CD4-positive, CD25-positive, alpha-beta regulatory T cell (primary cell): ENCODE results near the gene AMMECR1. TPM values are rescaled to one million over a fixed set of nuclear protein-coding genes. Genes with fewer than 3 reads are reported as not detected.

Source experiments
- ATAC-seq, 2 donors: fragments of 150-1000 bp; cut with Tn5 transposase; one replicate each; pipeline ENCODE4 v1.10.0; 2021; ENCODE audit warnings: low read depth in 2 of 2, moderate number of reproducible peaks in 2 of 2, moderate library complexity in 1 of 2
- DNase-seq, 3 donors: peaks; one replicate each; pipeline versions ENCODE4 v3.0.0 to v3.0.0-alpha.2; 2012 to 2022; ENCODE audit warnings: mixed read lengths in 1 of 3
- H3K27ac ChIP-seq: one replicate; pipeline ENCODE4 v1.7.0; 2013; ENCODE audit warnings: mild to moderate bottlenecking, low read length; ENCODE audit not compliant: insufficient read depth, poor library complexity, severe bottlenecking
- H3K27me3 ChIP-seq: one replicate; pipeline ENCODE4 v1.7.0; 2013; ENCODE audit warnings: low read length; ENCODE audit not compliant: control insufficient read depth, insufficient read depth
- H3K36me3 ChIP-seq: one replicate; pipeline ENCODE4 v1.7.0; 2013; ENCODE audit warnings: mild to moderate bottlenecking, low read length, moderate library complexity; ENCODE audit not compliant: control insufficient read depth, insufficient read depth
- H3K4me1 ChIP-seq: 2 replicates; pipeline ENCODE4 v1.7.0; 2013; ENCODE audit warnings: mild to moderate bottlenecking, low read length; ENCODE audit not compliant: insufficient read depth, control insufficient read depth, poor library complexity, severe bottlenecking
- H3K4me3 ChIP-seq: one replicate; pipeline ENCODE4 v1.7.0; 2013; ENCODE audit warnings: low read depth, mild to moderate bottlenecking, low read length, moderate library complexity
- H3K9me3 ChIP-seq, 2 experiments: 1 replicate in 1 of 2; 2 replicates in 1 of 2; pipeline ENCODE4 v1.7.0; 2013; ENCODE audit warnings: low read length in 2 of 2, mild to moderate bottlenecking in 1 of 2, moderate library complexity in 1 of 2; ENCODE audit not compliant: control insufficient read depth in 2 of 2
- H3K27ac Mint-ChIP-seq, 3 donors: one replicate each; pipeline ENCODE4 v1.8.0; 2020 to 2022; ENCODE audit warnings: mild to moderate bottlenecking in 3 of 3, mixed read lengths in 3 of 3, moderate library complexity in 2 of 3
- H3K27me3 Mint-ChIP-seq: one replicate; pipeline ENCODE4 v1.8.0; 2022; ENCODE audit warnings: mild to moderate bottlenecking, mixed read lengths
- H3K36me3 Mint-ChIP-seq: one replicate; pipeline ENCODE4 v1.8.0; 2020; ENCODE audit warnings: mixed read lengths
- H3K4me1 Mint-ChIP-seq, 4 donors: one replicate each; pipeline ENCODE4 v1.8.0; 2020 to 2022; ENCODE audit warnings: mixed read lengths in 4 of 4, mild to moderate bottlenecking in 1 of 4
- H3K4me3 Mint-ChIP-seq, 4 donors: one replicate each; pipeline ENCODE4 v1.8.0; 2020 to 2022; ENCODE audit warnings: mild to moderate bottlenecking in 4 of 4, mixed read lengths in 4 of 4, moderate library complexity in 3 of 4
- H3K9me3 Mint-ChIP-seq, 7 donors: one replicate each; pipeline ENCODE4 v1.8.0; 2020 to 2022; ENCODE audit warnings: mixed read lengths in 7 of 7, mild to moderate bottlenecking in 3 of 7, moderate library complexity in 2 of 7
- polyA plus RNA-seq, 4 donors: library from polyadenylated mRNA; unstranded; fragments of 300-500 nt; fragmentation: Illumina TruSeq; gene quantifications; one replicate each; pipeline ENCODE4 v1.2.3, GENCODE V29; 2021
- total RNA-seq: library from RNA; stranded (reverse); gene quantifications from one replicate; pipeline ENCODE4 v1.2.3, GENCODE V29; 2022

Gene AMMECR1
- total and polyA plus RNA-seq, 5 donors from 2014 or later: 11.0 to 23.1 (median 15.8) TPM

DNA sequence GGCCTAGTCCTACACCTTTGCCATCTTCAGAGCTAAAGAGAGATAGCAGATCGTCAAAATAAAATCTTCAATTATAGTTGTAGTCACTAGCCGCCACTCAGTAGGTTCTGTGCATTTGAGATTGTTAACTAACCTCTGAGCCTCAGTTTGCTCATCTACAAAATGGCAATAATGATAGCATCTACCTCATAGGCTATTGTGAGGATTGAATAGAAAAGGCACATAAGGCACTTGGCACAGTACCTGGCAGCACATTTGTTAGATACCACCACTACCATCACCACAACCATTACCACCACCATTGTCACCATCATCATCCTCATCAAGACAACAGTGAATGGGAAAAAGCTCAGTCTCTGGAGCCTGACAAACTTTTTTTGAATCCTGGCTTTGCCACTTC is 134.6 kb downstream of the AMMECR1 start:
- no peak overlapping the region for H3K27ac ChIP-seq
- H3K4me3 Mint-ChIP-seq: peak overlapping the region in 1 of 4 donors; percentile 44
- ATAC-seq (no peak), DNase-seq (no peak)
- peaks cover 8 to 40% (median 19%) of the 10 kb centered on the region in 4 donors for H3K4me1 Mint-ChIP-seq
- H3K27me3 ChIP-seq: no peaks in the 10 kb centered on the region
- H3K9me3 ChIP-seq: no peaks in the 10 kb centered on the region
- H3K4me3 ChIP-seq: no peak overlapping the region
- no peaks in the 10 kb centered on the region for H3K36me3 ChIP-seq
- no peaks in the 10 kb centered on the region for H3K27me3 Mint-ChIP-seq
- no peaks in the 10 kb centered on the region for H3K4me1 ChIP-seq
- H3K9me3 Mint-ChIP-seq: peaks cover 0 to 6% (median 0%) of the 10 kb centered on the region in 7 donors
- no peak overlapping the region for H3K27ac Mint-ChIP-seq
- peaks cover 7% of the 10 kb centered on the region for H3K36me3 Mint-ChIP-seq

GRCh38 chrX:110182865-110183264 is 135.0 kb downstream of the AMMECR1 start:
- Mint-ChIP-seq H3K27ac (no peak overlapping the region), H3K9me3 (peaks cover 0 to 6% (median 0%) of the 10 kb centered on the region in 7 donors), H3K27me3 (no peaks in the 10 kb centered on the region), H3K4me1 (peaks cover 8 to 36% (median 15%) of the 10 kb centered on the region in 4 donors), H3K36me3 (peaks cover 7% of the 10 kb centered on the region), H3K4me3 (no peak overlapping the region)
- Histone ChIP-seq H3K36me3 (no peaks in the 10 kb centered on the region), H3K4me3 (no peak overlapping the region), H3K27ac (no peak overlapping the region), H3K9me3 (no peaks in the 10 kb centered on the region), H3K27me3 (no peaks in the 10 kb centered on the region), H3K4me1 (no peaks in the 10 kb centered on the region)
- ATAC-seq (no peak), DNase-seq (no peak)

GRCh38 chrX:110182362-110182761 is 135.5 kb downstream of the AMMECR1 start:
- Mint-ChIP-seq H3K4me3 (no peak overlapping the region), H3K4me1 (peaks cover 8 to 36% (median 15%) of the 10 kb centered on the region in 4 donors), H3K9me3 (peaks cover 0 to 6% (median 0%) of the 10 kb centered on the region in 7 donors), H3K36me3 (peaks cover 7% of the 10 kb centered on the region), H3K27me3 (no peaks in the 10 kb centered on the region), H3K27ac (peak overlapping the region in 1 of 3 donors; percentile 84)
- Histone ChIP-seq H3K27me3 (no peaks in the 10 kb centered on the region), H3K36me3 (no peaks in the 10 kb centered on the region), H3K9me3 (no peaks in the 10 kb centered on the region), H3K27ac (no peak overlapping the region), H3K4me3 (no peak overlapping the region), H3K4me1 (no peaks in the 10 kb centered on the region)
- ATAC-seq: no peak
- no peak for DNase-seq

GRCh38 chrX:110181459-110182137 is 136.3 kb downstream of the AMMECR1 start:
- H3K27me3 ChIP-seq: no peaks in the 10 kb centered on the region
- Mint-ChIP-seq H3K27ac (peak overlapping the region in 1 of 3 donors; percentile 40), H3K36me3 (peaks cover 7% of the 10 kb centered on the region), H3K27me3 (no peaks in the 10 kb centered on the region), H3K4me1 (peaks cover 8 to 36% (median 15%) of the 10 kb centered on the region in 4 donors), H3K9me3 (peaks cover 0 to 4% (median 0%) of the 10 kb centered on the region in 7 donors), H3K4me3 (no peak overlapping the region)
- no peak overlapping the region for H3K27ac ChIP-seq
- H3K9me3 ChIP-seq: no peaks in the 10 kb centered on the region
- DNase-seq (no peak), ATAC-seq (no peak)
- H3K4me1 ChIP-seq: no peaks in the 10 kb centered on the region
- no peaks in the 10 kb centered on the region for H3K36me3 ChIP-seq
- no peak overlapping the region for H3K4me3 ChIP-seq

GRCh38 chrX:110180928-110181310 is 137.0 kb downstream of the AMMECR1 start:
- Histone ChIP-seq H3K4me3 (no peak overlapping the region), H3K36me3 (no peaks in the 10 kb centered on the region), H3K9me3 (no peaks in the 10 kb centered on the region), H3K4me1 (no peaks in the 10 kb centered on the region), H3K27ac (no peak overlapping the region), H3K27me3 (no peaks in the 10 kb centered on the region)
- Mint-ChIP-seq H3K4me3 (no peak overlapping the region), H3K4me1 (peaks cover 8 to 36% (median 15%) of the 10 kb centered on the region in 4 donors), H3K36me3 (peaks cover 7% of the 10 kb centered on the region), H3K9me3 (peaks cover 0 to 4% (median 0%) of the 10 kb centered on the region in 7 donors), H3K27ac (no peak overlapping the region), H3K27me3 (no peaks in the 10 kb centered on the region)
- ATAC-seq (no peak), DNase-seq (no peak)

GRCh38 chrX:110180176-110180927 is 137.5 kb downstream of the AMMECR1 start:
- no peaks in the 10 kb centered on the region for H3K9me3 ChIP-seq
- H3K4me3 ChIP-seq: no peak overlapping the region
- ATAC-seq (no peak), DNase-seq (no peak)
- no peaks in the 10 kb centered on the region for H3K36me3 ChIP-seq
- Mint-ChIP-seq H3K4me1 (peaks cover 4 to 31% (median 10%) of the 10 kb centered on the region in 4 donors), H3K27me3 (no peaks in the 10 kb centered on the region), H3K4me3 (no peak overlapping the region), H3K9me3 (no peaks in the 10 kb centered on the region), H3K36me3 (peaks cover 10% of the 10 kb centered on the region), H3K27ac (no peak overlapping the region)
- no peaks in the 10 kb centered on the region for H3K4me1 ChIP-seq
- no peak overlapping the region for H3K27ac ChIP-seq
- no peaks in the 10 kb centered on the region for H3K27me3 ChIP-seq

GRCh38 chrX:110178179-110178865 is 139.6 kb downstream of the AMMECR1 start:
- Histone ChIP-seq H3K4me3 (no peak overlapping the region), H3K27ac (no peak overlapping the region), H3K36me3 (no peaks in the 10 kb centered on the region), H3K4me1 (no peaks in the 10 kb centered on the region), H3K27me3 (no peaks in the 10 kb centered on the region), H3K9me3 (no peaks in the 10 kb centered on the region)
- DNase-seq (no peak), ATAC-seq (no peak)
- peaks cover 14% of the 10 kb centered on the region for H3K36me3 Mint-ChIP-seq
- H3K4me1 Mint-ChIP-seq: peaks cover 0 to 23% (median 6%) of the 10 kb centered on the region in 4 donors
- H3K4me3 Mint-ChIP-seq: peak overlapping the region in 1 of 4 donors; percentile 43
- H3K27ac Mint-ChIP-seq: peak overlapping the region in 1 of 3 donors; percentile 35
- H3K27me3 Mint-ChIP-seq: no peaks in the 10 kb centered on the region
- no peaks in the 10 kb centered on the region for H3K9me3 Mint-ChIP-seq
